GM23338 (cell line): ENCODE measurements around the gene TPSB2. TPM values are rescaled to one million over a fixed set of nuclear protein-coding genes. Genes with fewer than 3 reads are reported as not detected.

Experiments
- ATAC-seq: fragments of 200-7000 bp; cut with Tn5 transposase; 3 replicates; pipeline ENCODE4 v1.9.1; 2020
- DNase-seq: peaks from one replicate; pipeline ENCODE4 v3.0.0-alpha.2; 2015; ENCODE audit warnings: low spot score
- H2AFZ ChIP-seq: fragments of 200-600 bp; sonication (generic); 2 replicates; pipeline ENCODE4 v1.8.0; 2016; ENCODE audit warnings: antibody characterized with exemption, mild to moderate bottlenecking, moderate library complexity
- H3F3A ChIP-seq: fragments of 200-600 bp; sonication (generic); replicated peaks from 2 replicates; pipeline ENCODE4 v1.8.0; 2017; ENCODE audit warnings: antibody characterized with exemption, mixed run types, low read depth
- H3K27ac ChIP-seq: fragments of 200-600 bp; sonication (generic); 2 replicates; pipeline ENCODE4 v1.6.1; 2016; ENCODE audit warnings: low read depth
- H3K27me3 ChIP-seq: fragments of 200-600 bp; sonication (generic); 2 replicates; pipeline ENCODE4 v1.8.0; 2016; ENCODE audit warnings: mild to moderate bottlenecking, mixed run types, moderate library complexity; ENCODE audit not compliant: insufficient read depth
- H3K36me3 ChIP-seq: fragments of 200-600 bp; sonication (generic); 2 replicates; pipeline ENCODE4 v1.8.0; 2016; ENCODE audit warnings: mild to moderate bottlenecking; ENCODE audit not compliant: insufficient read depth
- H3K4me1 ChIP-seq: fragments of 200-600 bp; sonication (generic); 2 replicates; pipeline ENCODE4 v1.8.0; 2016; ENCODE audit warnings: mild to moderate bottlenecking, moderate library complexity; ENCODE audit not compliant: insufficient read depth
- H3K4me2 ChIP-seq: fragments of 200-600 bp; sonication (generic); 2 replicates; pipeline ENCODE4 v1.7.1; 2017; ENCODE audit warnings: mixed run types
- H3K4me3 ChIP-seq: fragments of 200-600 bp; sonication (generic); 2 replicates; pipeline ENCODE4 v1.6.1; 2016; ENCODE audit warnings: mixed run types
- H3K79me2 ChIP-seq: fragments of 200-600 bp; sonication (generic); replicated peaks from 2 replicates; pipeline ENCODE4 v1.8.0; 2017; ENCODE audit warnings: mild to moderate bottlenecking; ENCODE audit not compliant: insufficient read depth
- H3K9me2 ChIP-seq: fragments of 200-600 bp; sonication (generic); 2 replicates; pipeline ENCODE4 v1.8.0; 2017; ENCODE audit not compliant: insufficient read depth
- H4K20me1 ChIP-seq: fragments of 200-600 bp; sonication (generic); replicated peaks from 2 replicates; pipeline ENCODE4 v1.8.0; 2017; ENCODE audit warnings: mild to moderate bottlenecking; ENCODE audit not compliant: insufficient read depth
- H3K27ac Mint-ChIP-seq: 2 replicates; pipeline ENCODE4 v1.8.0; 2020; ENCODE audit warnings: inconsistent platforms, mild to moderate bottlenecking, moderate library complexity, mixed read lengths
- H3K27me3 Mint-ChIP-seq: 3 replicates; pipeline ENCODE4 v1.8.0; 2022; ENCODE audit warnings: low read depth, mild to moderate bottlenecking, moderate library complexity, mixed read lengths, inconsistent platforms; ENCODE audit not compliant: insufficient read depth, poor library complexity
- H3K36me3 Mint-ChIP-seq: 3 replicates; pipeline ENCODE4 v1.8.0; 2021; ENCODE audit warnings: low read depth, mild to moderate bottlenecking, inconsistent platforms, moderate library complexity, mixed read lengths
- H3K4me1 Mint-ChIP-seq: 3 replicates; pipeline ENCODE4 v1.8.0; 2020; ENCODE audit warnings: mild to moderate bottlenecking, inconsistent platforms, mixed read lengths
- H3K4me3 Mint-ChIP-seq: 3 replicates; pipeline ENCODE4 v1.8.0; 2021; ENCODE audit warnings: moderate library complexity, mild to moderate bottlenecking, inconsistent platforms, mixed read lengths
- H3K9me3 Mint-ChIP-seq: 3 replicates; pipeline ENCODE4 v1.8.0; 2020; ENCODE audit warnings: moderate library complexity, mild to moderate bottlenecking, inconsistent platforms, mixed read lengths
- EZH2 ChIP-seq: fragments of 200-600 bp; sonication (generic); IDR thresholded peaks from one replicate; pipeline ENCODE4 v1.8.0; 2017; ENCODE audit warnings: antibody characterized with exemption, mild to moderate bottlenecking, low read depth; ENCODE audit not compliant: unreplicated experiment
- EZH2phosphoT487 ChIP-seq: fragments of 200-600 bp; sonication (generic); IDR thresholded peaks from one replicate; pipeline ENCODE4 v1.8.1; 2018; ENCODE audit warnings: antibody characterized with exemption; ENCODE audit not compliant: unreplicated experiment
- JUNB ChIP-seq: IDR thresholded peaks from one replicate; pipeline ENCODE4 v1.6.1; 2016; ENCODE audit warnings: antibody characterized with exemption; ENCODE audit not compliant: unreplicated experiment
- NANOG ChIP-seq: IDR thresholded peaks from 2 replicates; pipeline ENCODE4 v1.6.1; 2016; ENCODE audit warnings: antibody characterized with exemption, borderline replicate concordance
- POLR2AphosphoS5 ChIP-seq: IDR thresholded peaks from 2 replicates; pipeline ENCODE4 v1.6.1; 2016; ENCODE audit warnings: antibody characterized with exemption, low read depth
- REST ChIP-seq: IDR thresholded peaks from one replicate; pipeline ENCODE4 v1.6.1; 2018; ENCODE audit warnings: antibody characterized with exemption; ENCODE audit not compliant: unreplicated experiment
- STAT1 ChIP-seq: IDR thresholded peaks from one replicate; pipeline ENCODE4 v1.6.1; 2016; ENCODE audit warnings: antibody characterized with exemption; ENCODE audit not compliant: unreplicated experiment
- ZNF114 ChIP-seq: fragments of 250-450 bp; sonication (Bioruptor Pico); IDR thresholded peaks from 2 replicates; pipeline ENCODE4 v1.5.0; 2020; ENCODE audit warnings: mild to moderate bottlenecking, moderate library complexity
- ZNF331 ChIP-seq: fragments of 250-450 bp; sonication (Bioruptor Pico); IDR thresholded peaks from 2 replicates; pipeline ENCODE4 v1.5.0; 2020; ENCODE audit warnings: low read depth, mild to moderate bottlenecking, moderate library complexity
- ZNF462 ChIP-seq: fragments of 250-450 bp; sonication (Bioruptor Pico); IDR thresholded peaks from 2 replicates; pipeline ENCODE4 v1.5.0; 2020; ENCODE audit warnings: mild to moderate bottlenecking, moderate library complexity
- polyA plus RNA-seq: library from polyadenylated mRNA; unstranded; fragments of >200 nt; fragmentation: Nextera tagmentation; extraction: Ambion mirVana; gene quantifications from 2 replicates; pipeline ENCODE4 v1.2.1, GENCODE V29; 2016
- total RNA-seq: library from RNA; depleted of rRNA; stranded (reverse); fragments of >200 nt; shearing (Covaris generic); gene quantifications from 2 replicates; pipeline ENCODE4 v1.2.3, GENCODE V29; 2014
- TF ChIP-seq, protein P1 (sequence below), 2 experiments: fragments of 200-600 bp in 1 of 2; sonication (generic) in 1 of 2; conservative IDR thresholded peaks; 2 replicates each; pipeline versions ENCODE4 v1.5.1 to v1.6.1; 2016 to 2017; ENCODE audit warnings: antibody characterized with exemption in 2 of 2, low read depth in 2 of 2, mild to moderate bottlenecking in 2 of 2, moderate library complexity in 1 of 2
- TF ChIP-seq, protein P2 (sequence below): IDR thresholded peaks from 2 replicates; pipeline ENCODE4 v1.6.1; 2016; ENCODE audit warnings: antibody characterized with exemption

Gene TPSB2
- total and polyA plus RNA-seq, 2 experiments from 2014 or later, result 0.23 TPM; not detected in 1

DNA sequence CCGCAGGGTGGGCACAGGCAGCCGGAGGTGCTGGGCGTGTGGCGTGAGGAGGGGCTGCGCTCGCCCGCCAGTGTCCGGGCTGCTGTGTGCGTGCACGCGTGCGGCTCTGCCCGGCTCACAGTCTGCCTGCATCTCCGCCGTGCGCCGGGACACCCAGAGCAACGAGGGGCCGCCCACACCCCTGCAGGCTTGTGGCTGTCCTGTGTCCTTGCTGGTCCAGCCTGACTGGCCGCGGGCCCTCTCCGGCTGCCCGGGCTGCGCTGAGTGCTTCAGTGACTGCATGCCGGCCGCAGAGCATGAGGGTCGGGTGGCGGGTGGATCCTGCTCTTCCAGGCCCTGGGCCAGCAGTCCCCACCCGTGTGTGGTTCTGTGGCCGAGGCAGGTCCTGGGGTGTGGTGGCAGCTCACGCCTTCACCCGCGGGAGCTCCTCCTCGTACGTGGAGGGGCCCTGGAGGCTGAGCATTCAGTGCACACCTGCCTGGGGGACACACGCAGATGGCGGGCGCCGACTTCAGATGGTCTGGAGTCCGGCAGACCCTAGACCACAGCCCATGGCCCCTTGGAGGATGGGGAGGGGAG is 17.3 kb downstream of the TPSB2 start:
- Histone ChIP-seq H3K4me1 (no peaks in the 10 kb centered on the region), H2AFZ (no peak overlapping the region), H3K9me2 (no peaks in the 10 kb centered on the region), H3K27ac (no peak overlapping the region), H3K4me2 (no peak overlapping the region), H4K20me1 (no peaks in the 10 kb centered on the region; the same call in 1 of the 2 replicates), H3K36me3 (no peaks in the 10 kb centered on the region), H3F3A (no peaks in the 10 kb centered on the region), H3K79me2 (no peaks in the 10 kb centered on the region), H3K4me3 (no peak overlapping the region), H3K27me3 (no peaks in the 10 kb centered on the region)
- no peak overlapping the region for H3K4me3 Mint-ChIP-seq
- DNase-seq (no peak), ATAC-seq (no peak)
- no peak overlapping the region for H3K27ac Mint-ChIP-seq
- H3K36me3 Mint-ChIP-seq, result 0 out of 3 replicates have a peak, but pooled peaks cover 3% of the 10 kb centered on the region
- TF ChIP-seq STAT1 (no peak), NANOG (no peak), REST (no peak), EZH2 (no peak), JUNB (no peak), ZNF462 (CRISPR knock-in tag) (no peak), ZNF114 (CRISPR knock-in tag) (no peak), EZH2phosphoT487 (no peak), ZNF331 (CRISPR knock-in tag) (no peak), POLR2AphosphoS5 (no peak)
- TF ChIP-seq, protein P1, sequence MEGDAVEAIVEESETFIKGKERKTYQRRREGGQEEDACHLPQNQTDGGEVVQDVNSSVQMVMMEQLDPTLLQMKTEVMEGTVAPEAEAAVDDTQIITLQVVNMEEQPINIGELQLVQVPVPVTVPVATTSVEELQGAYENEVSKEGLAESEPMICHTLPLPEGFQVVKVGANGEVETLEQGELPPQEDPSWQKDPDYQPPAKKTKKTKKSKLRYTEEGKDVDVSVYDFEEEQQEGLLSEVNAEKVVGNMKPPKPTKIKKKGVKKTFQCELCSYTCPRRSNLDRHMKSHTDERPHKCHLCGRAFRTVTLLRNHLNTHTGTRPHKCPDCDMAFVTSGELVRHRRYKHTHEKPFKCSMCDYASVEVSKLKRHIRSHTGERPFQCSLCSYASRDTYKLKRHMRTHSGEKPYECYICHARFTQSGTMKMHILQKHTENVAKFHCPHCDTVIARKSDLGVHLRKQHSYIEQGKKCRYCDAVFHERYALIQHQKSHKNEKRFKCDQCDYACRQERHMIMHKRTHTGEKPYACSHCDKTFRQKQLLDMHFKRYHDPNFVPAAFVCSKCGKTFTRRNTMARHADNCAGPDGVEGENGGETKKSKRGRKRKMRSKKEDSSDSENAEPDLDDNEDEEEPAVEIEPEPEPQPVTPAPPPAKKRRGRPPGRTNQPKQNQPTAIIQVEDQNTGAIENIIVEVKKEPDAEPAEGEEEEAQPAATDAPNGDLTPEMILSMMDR (conservative IDR thresholded peaks at IDR 0.05; ENCODE audit: low read depth in 2 of 2), result no peak
- TF ChIP-seq, protein P2, sequence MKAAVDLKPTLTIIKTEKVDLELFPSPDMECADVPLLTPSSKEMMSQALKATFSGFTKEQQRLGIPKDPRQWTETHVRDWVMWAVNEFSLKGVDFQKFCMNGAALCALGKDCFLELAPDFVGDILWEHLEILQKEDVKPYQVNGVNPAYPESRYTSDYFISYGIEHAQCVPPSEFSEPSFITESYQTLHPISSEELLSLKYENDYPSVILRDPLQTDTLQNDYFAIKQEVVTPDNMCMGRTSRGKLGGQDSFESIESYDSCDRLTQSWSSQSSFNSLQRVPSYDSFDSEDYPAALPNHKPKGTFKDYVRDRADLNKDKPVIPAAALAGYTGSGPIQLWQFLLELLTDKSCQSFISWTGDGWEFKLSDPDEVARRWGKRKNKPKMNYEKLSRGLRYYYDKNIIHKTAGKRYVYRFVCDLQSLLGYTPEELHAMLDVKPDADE, result no peak
- H3K9me3 Mint-ChIP-seq, result no peaks in the 10 kb centered on the region
- peaks cover 14% of the 10 kb centered on the region for H3K27me3 Mint-ChIP-seq
- no peaks in the 10 kb centered on the region for H3K4me1 Mint-ChIP-seq
